Natural killer cell (primary cell): ENCODE measurements around the gene NPDC1. TPM values are rescaled to one million over a fixed set of nuclear protein-coding genes. Genes with fewer than 3 reads are reported as not detected.

ENCODE experiments used
- ATAC-seq, 3 donors: fragments of 150-1000 bp in 2 of 3; fragments of 200-7000 bp in 1 of 3; cut with Tn5 transposase; 1 replicate in 1 of 3; 2 replicates in 2 of 3; pipeline ENCODE4 v1.10.0; 2021; ENCODE audit warnings: mild to moderate bottlenecking in 2 of 3, moderate library complexity in 2 of 3
- DNase-seq, 2 donors: peaks; one replicate each; pipeline versions ENCODE4 v3.0.0 to v3.0.0-alpha.2; 2013 to 2021; ENCODE audit warnings: mixed read lengths in 1 of 2
- H3K27ac ChIP-seq: one replicate; pipeline ENCODE4 v1.5.1; 2013; ENCODE audit warnings: mild to moderate bottlenecking, low read length
- H3K27me3 ChIP-seq: one replicate; pipeline ENCODE4 v1.6.1; 2013; ENCODE audit warnings: low read length; ENCODE audit not compliant: control insufficient read depth, insufficient read depth
- H3K36me3 ChIP-seq: one replicate; pipeline ENCODE4 v1.6.1; 2013; ENCODE audit warnings: low read length; ENCODE audit not compliant: control insufficient read depth, insufficient read depth
- H3K4me1 ChIP-seq: one replicate; pipeline ENCODE4 v1.6.1; 2013; ENCODE audit warnings: low read length; ENCODE audit not compliant: control insufficient read depth, insufficient read depth
- H3K4me3 ChIP-seq: one replicate; pipeline ENCODE4 v1.5.1; 2013; ENCODE audit warnings: low read length
- H3K9me3 ChIP-seq: one replicate; pipeline ENCODE4 v1.6.1; 2013; ENCODE audit warnings: low read length; ENCODE audit not compliant: control insufficient read depth, insufficient read depth
- H3K27ac Mint-ChIP-seq, 2 donors: one replicate each; pipeline ENCODE4 v1.8.0; 2022; ENCODE audit warnings: mild to moderate bottlenecking in 2 of 2, mixed read lengths in 2 of 2, moderate library complexity in 1 of 2
- H3K27me3 Mint-ChIP-seq, 2 donors: one replicate each; pipeline ENCODE4 v1.8.0; 2022; ENCODE audit warnings: low read depth in 2 of 2, mixed read lengths in 2 of 2
- H3K36me3 Mint-ChIP-seq: one replicate; pipeline ENCODE4 v1.8.0; 2022; ENCODE audit warnings: mixed read lengths
- H3K4me1 Mint-ChIP-seq, 2 donors: one replicate each; pipeline ENCODE4 v1.8.0; 2022; ENCODE audit warnings: mixed read lengths in 2 of 2
- H3K4me3 Mint-ChIP-seq: one replicate; pipeline ENCODE4 v1.8.0; 2022; ENCODE audit warnings: mild to moderate bottlenecking, moderate library complexity, mixed read lengths
- H3K9me3 Mint-ChIP-seq, 2 donors: one replicate each; pipeline ENCODE4 v1.8.0; 2022; ENCODE audit warnings: mixed read lengths in 2 of 2
- CTCF ChIP-seq: fragments of 200-600 bp; IDR thresholded peaks from one replicate; pipeline ENCODE4 v1.8.0; 2022; ENCODE audit warnings: antibody characterized with exemption
- WGBS: methylation state at CpG from one replicate; pipeline ENCODE4 v1.1.7; 2013; ENCODE audit warnings: missing lambda C conversion rate; ENCODE audit not compliant: insufficient coverage; 5-methylcytosine and 5-hydroxymethylcytosine counted together
- intact Hi-C: fragments of 100-400 bp; cut with micrococcal nuclease; formaldehyde crosslinking; loops from one replicate; pipeline ENCODE4 v1.14.2; 2022
- total RNA-seq, 4 donors: library from RNA; stranded (reverse); fragments of 120-200 nt in 1 of 4; gene quantifications; one replicate each; pipeline versions ENCODE4 v1.2.3 to v1.2.4, GENCODE V29; 2013 to 2022

The NPDC1 gene
- total RNA-seq, 3 donors from 2014 or later (not counting 1 experiment from before 2014, with no cell fraction given): 0.87 to 5.6 (median 3.4) TPM

- H3K36me3 Mint-ChIP-seq: no peaks in the 10 kb centered on the region
- H3K27ac Mint-ChIP-seq: no peak overlapping the region
- Histone ChIP-seq H3K4me1 (peaks cover 19% of the 10 kb centered on the region), H3K36me3 (peaks cover 2% of the 10 kb centered on the region), H3K27ac (no peak overlapping the region), H3K4me3 (no peak overlapping the region), H3K27me3 (no peaks in the 10 kb centered on the region), H3K9me3 (no peaks in the 10 kb centered on the region)
- intact Hi-C loops: no loop called here
- DNase-seq (no peak), ATAC-seq (no peak)
- H3K27me3 Mint-ChIP-seq: no peaks in the 10 kb centered on the region
- H3K4me1 Mint-ChIP-seq: peaks cover 0 to 1% of the 10 kb centered on the region in 2 donors
- H3K9me3 Mint-ChIP-seq: no peaks in the 10 kb centered on the region
- peak overlapping the region; percentile 77 for H3K4me3 Mint-ChIP-seq
- WGBS: 92% methylated on average over 51 of the region's 51 CpGs
- no peak for TF ChIP-seq CTCF
These were observed 32.9 kb upstream of the NPDC1 start for GRCh38 chr9:137078701-137079400.

GRCh38 chr9:137077758-137078693 lies 32.0 kb upstream of the NPDC1 start:
- Mint-ChIP-seq H3K36me3 (no peaks in the 10 kb centered on the region), H3K27me3 (no peaks in the 10 kb centered on the region), H3K9me3 (no peaks in the 10 kb centered on the region), H3K4me1 (peaks cover 0 to 9% of the 10 kb centered on the region in 2 donors), H3K27ac (no peak overlapping the region), H3K4me3 (peak overlapping the region; percentile 77)
- 22% methylated on average over 76 of the region's 76 CpGs for WGBS
- intact Hi-C loops: no loop called here
- H3K36me3 ChIP-seq: peaks cover 2% of the 10 kb centered on the region
- no peak overlapping the region for H3K27ac ChIP-seq
- H3K4me3 ChIP-seq: peak overlapping the region; percentile 44
- DNase-seq: peak in 1 of 2 donors; percentile 59
- ATAC-seq: peak; percentile 40 to 52 (median 43)
- H3K9me3 ChIP-seq: no peaks in the 10 kb centered on the region
- no peaks in the 10 kb centered on the region for H3K27me3 ChIP-seq
- peaks cover 19% of the 10 kb centered on the region for H3K4me1 ChIP-seq
- TF ChIP-seq CTCF: no peak

- no peaks in the 10 kb centered on the region for H3K27me3 ChIP-seq
- no peaks in the 10 kb centered on the region for H3K9me3 Mint-ChIP-seq
- peaks cover 0 to 9% of the 10 kb centered on the region in 2 donors for H3K4me1 Mint-ChIP-seq
- H3K27me3 Mint-ChIP-seq: no peaks in the 10 kb centered on the region
- H3K4me1 ChIP-seq: peaks cover 19% of the 10 kb centered on the region
- peak within 1 kb of the TSS; percentile 44 for H3K4me3 ChIP-seq
- H3K27ac Mint-ChIP-seq: no peak within 1 kb of the TSS
- no peaks in the 10 kb centered on the region for H3K9me3 ChIP-seq
- H3K27ac ChIP-seq: no peak within 1 kb of the TSS
- ATAC-seq (peak; percentile 77 to 79 (median 78)), DNase-seq (peak; percentile 47 to 77)
- H3K36me3 Mint-ChIP-seq: no peaks in the 10 kb centered on the region
- H3K4me3 Mint-ChIP-seq: peak within 1 kb of the TSS; percentile 77
- H3K36me3 ChIP-seq: peaks cover 2% of the 10 kb centered on the region
- TF ChIP-seq CTCF: no peak
- 2% methylated on average over 86 of the region's 87 CpGs for WGBS
- intact Hi-C loops: no loop called here
These were observed 31.2 kb upstream of the NPDC1 start, which contains the start of gene UAP1L1 for GRCh38 chr9:137077010-137077747. Gene UAP1L1, plus strand, starts transcription at chr9:137077517. Its CDS starts 16 bp downstream, at chr9:137077533.
